GM18870 (cell line): ENCODE data around the gene BRD3OS.
A peak's percentile ranks its signal among the peaks of the same experiment; 100 is the strongest.
"Not testable (repeated sequence)": the region's sequence is repeated elsewhere in the genome, so short reads cannot be mapped to it uniquely, and the experiment has no call there.

Experiments
- ATAC-seq: cut with Tn5 transposase; IDR thresholded peaks from one replicate; pipeline ENCODE4 v1.9.1; 2021; ENCODE audit warnings: moderate library complexity; ENCODE audit not compliant: unreplicated experiment

Gene BRD3OS

GRCh38 chr9:134061688-134062371 is 36.5 kb downstream of the BRD3OS start:
- no peak for ATAC-seq

GRCh38 chr9:134062461-134063087 is 37.3 kb downstream of the BRD3OS start:
- ATAC-seq = no peak

- ATAC-seq = no peak
Observed at GRCh38 chr9:134063088-134063570, 37.8 kb downstream of the BRD3OS start.

GRCh38 chr9:134063571-134064450 is 38.5 kb downstream of the BRD3OS start:
- no peak for ATAC-seq

- ATAC-seq = no peak
Observed at GRCh38 chr9:134064711-134065110, 39.4 kb downstream of the BRD3OS start.

- peak; percentile 37 for ATAC-seq
Observed at GRCh38 chr9:134065612-134066419, 40.5 kb downstream of the BRD3OS start.

GRCh38 chr9:134066526-134066912 is 41.2 kb downstream of the BRD3OS start:
- no peak for ATAC-seq

GRCh38 chr9:134066913-134067851 is 41.9 kb downstream of the BRD3OS start:
- no peak for ATAC-seq

- peak; percentile 43 for ATAC-seq
Observed at GRCh38 chr9:134067904-134068743, 42.8 kb downstream of the BRD3OS start, which contains the start of gene BRD3. Gene BRD3, minus strand, starts transcription at chr9:134068026. Its CDS starts 14,549 bp downstream, at chr9:134053477.

- no peak for ATAC-seq
Observed at GRCh38 chr9:134068744-134069479, 43.6 kb downstream of the BRD3OS start.

- no peak for ATAC-seq
Observed at GRCh38 chr9:134069480-134070399, 44.5 kb downstream of the BRD3OS start.

- ATAC-seq = no peak
Observed at GRCh38 chr9:134071149-134071548, 45.9 kb downstream of the BRD3OS start.

GRCh38 chr9:134072683-134073082 is 47.4 kb downstream of the BRD3OS start:
- ATAC-seq = not testable (repeated sequence)

GRCh38 chr9:134073500-134073899 is 48.2 kb downstream of the BRD3OS start:
- ATAC-seq = no peak

GRCh38 chr9:134075689-134076088 is 50.4 kb downstream of the BRD3OS start:
- not testable (repeated sequence) for ATAC-seq

- ATAC-seq = no peak
Observed at GRCh38 chr9:134076644-134077043, 51.4 kb downstream of the BRD3OS start.
